ENCODE data around the gene GTF2F2.

The GTF2F2 gene

GRCh38 chr13:45222919-45223318 lies 102.6 kb downstream of the GTF2F2 start:
- no peaks in the 10 kb centered on the region for H3K27me3 ChIP-seq (replicated peaks)
- no peak overlapping the region for H3K27ac ChIP-seq
- no peak for DNase-seq
- no peak for TF ChIP-seq CTCF (IDR thresholded peaks at IDR 0.05; ENCODE audit: low read depth, low read length, missing control alignments)
- H3K36me3 ChIP-seq (replicated peaks), result no peaks in the 10 kb centered on the region
- in situ Hi-C loops (cut with HindIII; ENCODE audit: low pct_ligation_motif_present, low sequenced_read_pairs), result no loop called here
- no peak overlapping the region for H3K4me3 ChIP-seq (ENCODE audit: low read depth, low read length)

GRCh38 chr13:45224176-45224575 lies 103.9 kb downstream of the GTF2F2 start:
- peak; percentile 28 for DNase-seq
- no peak for TF ChIP-seq CTCF (IDR thresholded peaks at IDR 0.05; ENCODE audit: low read depth, low read length, missing control alignments)
- in situ Hi-C loops (cut with HindIII; ENCODE audit: low pct_ligation_motif_present, low sequenced_read_pairs), result no loop called here
- H3K27ac ChIP-seq, result no peak overlapping the region
- H3K4me3 ChIP-seq (ENCODE audit: low read depth, low read length), result no peak overlapping the region
- H3K36me3 ChIP-seq (replicated peaks), result no peaks in the 10 kb centered on the region
- H3K27me3 ChIP-seq (replicated peaks), result no peaks in the 10 kb centered on the region

DNA sequence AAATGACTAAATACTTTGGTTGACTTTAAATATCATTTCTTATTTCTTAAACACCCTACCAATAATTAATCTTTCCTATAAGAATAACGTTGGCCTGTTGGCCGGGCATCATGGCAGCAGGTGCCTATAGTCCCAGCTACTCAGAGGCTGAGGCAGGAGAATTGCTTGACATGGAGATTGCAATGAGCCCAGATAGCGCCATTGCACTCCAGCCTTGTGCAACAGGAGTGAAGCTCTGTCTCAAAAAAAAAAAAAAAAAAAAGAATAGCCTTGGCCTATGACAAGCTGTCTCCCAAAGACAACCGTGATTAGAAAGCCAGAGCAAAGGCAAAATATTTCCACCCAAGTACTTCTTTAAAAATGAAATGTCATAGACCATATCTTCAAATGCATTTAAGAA lies 105.1 kb downstream of the GTF2F2 start:
- no peak overlapping the region for H3K27ac ChIP-seq
- H3K36me3 ChIP-seq (replicated peaks), result no peaks in the 10 kb centered on the region
- H3K27me3 ChIP-seq (replicated peaks), result no peaks in the 10 kb centered on the region
- no peak for DNase-seq
- no peak overlapping the region for H3K4me3 ChIP-seq (ENCODE audit: low read depth, low read length)
- in situ Hi-C loops (cut with HindIII; ENCODE audit: low pct_ligation_motif_present, low sequenced_read_pairs), result no loop called here
- TF ChIP-seq CTCF (IDR thresholded peaks at IDR 0.05; ENCODE audit: low read depth, low read length, missing control alignments), result no peak

- no peak for DNase-seq
- Histone ChIP-seq H3K27me3 (replicated peaks) (no peaks in the 10 kb centered on the region), H3K36me3 (replicated peaks) (no peaks in the 10 kb centered on the region), H3K4me3 (ENCODE audit: low read depth, low read length) (no peak overlapping the region), H3K27ac (no peak overlapping the region)
- in situ Hi-C loops (cut with HindIII; ENCODE audit: low pct_ligation_motif_present, low sequenced_read_pairs), result no loop called here
- no peak for TF ChIP-seq CTCF (IDR thresholded peaks at IDR 0.05; ENCODE audit: low read depth, low read length, missing control alignments)
These were observed 105.7 kb downstream of the GTF2F2 start for GRCh38 chr13:45226024-45226423.

DNA sequence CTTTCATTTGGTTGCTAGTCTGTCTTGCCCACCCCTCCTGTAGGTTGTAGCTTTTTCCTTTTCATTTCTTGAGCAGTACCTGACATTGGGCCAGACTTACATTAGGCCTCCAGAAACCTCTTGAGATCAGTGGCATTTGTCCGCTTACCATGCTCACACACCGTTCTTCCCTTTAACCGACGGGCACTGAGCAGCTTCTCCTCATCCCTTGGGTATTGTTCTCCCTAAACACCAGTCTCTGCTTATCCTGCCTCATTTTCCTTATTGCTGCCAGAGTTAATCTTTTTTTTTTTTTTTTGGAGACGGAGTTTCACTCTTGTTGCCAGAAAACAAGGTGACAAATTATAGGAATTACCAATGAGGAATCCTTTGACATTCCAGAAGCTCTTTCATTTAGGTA lies 107.7 kb downstream of the GTF2F2 start:
- Histone ChIP-seq H3K4me3 (ENCODE audit: low read depth, low read length) (no peak overlapping the region), H3K27ac (no peak overlapping the region), H3K36me3 (replicated peaks) (no peaks in the 10 kb centered on the region), H3K27me3 (replicated peaks) (no peaks in the 10 kb centered on the region)
- DNase-seq, result no peak
- in situ Hi-C loops (cut with HindIII; ENCODE audit: low pct_ligation_motif_present, low sequenced_read_pairs), result no loop called here
- TF ChIP-seq CTCF (IDR thresholded peaks at IDR 0.05; ENCODE audit: low read depth, low read length, missing control alignments), result no peak

GRCh38 chr13:45229172-45229571 lies 108.9 kb downstream of the GTF2F2 start:
- no peaks in the 10 kb centered on the region for H3K27me3 ChIP-seq (replicated peaks)
- DNase-seq, result no peak
- H3K27ac ChIP-seq, result no peak overlapping the region
- in situ Hi-C loops (cut with HindIII; ENCODE audit: low pct_ligation_motif_present, low sequenced_read_pairs), result no loop called here
- TF ChIP-seq CTCF (IDR thresholded peaks at IDR 0.05; ENCODE audit: low read depth, low read length, missing control alignments), result no peak
- no peak overlapping the region for H3K4me3 ChIP-seq (ENCODE audit: low read depth, low read length)
- H3K36me3 ChIP-seq (replicated peaks), result no peaks in the 10 kb centered on the region
